GM18858 (cell line): Measurements from ENCODE around the gene PDZRN3.

Source experiments
- ATAC-seq: cut with Tn5 transposase; IDR thresholded peaks from one replicate; pipeline ENCODE4 v1.9.1; 2021; ENCODE audit not compliant: unreplicated experiment

PDZRN3 gene

DNA sequence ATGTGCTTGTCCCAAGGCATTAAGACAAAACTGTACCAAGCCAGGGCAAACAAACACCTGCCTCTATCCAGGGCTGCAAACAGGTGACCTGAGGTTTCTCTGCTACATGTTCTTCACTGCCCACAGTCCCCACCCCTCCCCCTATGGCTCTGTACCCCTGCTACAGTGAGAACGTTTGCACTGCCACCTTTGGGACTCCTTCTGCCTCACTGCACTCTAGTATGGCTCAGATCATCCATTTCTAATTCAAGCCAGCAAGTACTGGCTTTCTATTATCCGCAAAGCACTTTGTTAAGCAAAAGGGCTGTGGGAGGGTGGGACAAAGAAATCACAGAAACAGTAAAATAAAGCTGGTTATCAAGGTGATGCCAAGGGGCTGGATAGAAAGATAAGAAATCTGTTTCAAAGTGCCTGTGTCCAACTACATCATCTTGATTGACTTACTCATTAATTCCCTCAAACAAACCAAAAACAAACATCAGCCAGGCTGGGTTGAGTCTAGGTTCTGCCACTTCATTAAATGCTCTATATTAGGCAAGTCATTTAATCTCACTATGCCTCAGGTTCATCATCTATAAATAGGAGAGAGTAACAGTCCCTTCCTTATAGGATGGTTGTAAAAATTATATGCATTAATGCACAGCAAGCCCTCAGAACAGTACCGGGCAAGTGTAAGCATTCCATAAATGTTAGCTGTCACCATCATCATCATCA, 95.3 kb downstream of the PDZRN3 start:
- no peak for ATAC-seq

DNA sequence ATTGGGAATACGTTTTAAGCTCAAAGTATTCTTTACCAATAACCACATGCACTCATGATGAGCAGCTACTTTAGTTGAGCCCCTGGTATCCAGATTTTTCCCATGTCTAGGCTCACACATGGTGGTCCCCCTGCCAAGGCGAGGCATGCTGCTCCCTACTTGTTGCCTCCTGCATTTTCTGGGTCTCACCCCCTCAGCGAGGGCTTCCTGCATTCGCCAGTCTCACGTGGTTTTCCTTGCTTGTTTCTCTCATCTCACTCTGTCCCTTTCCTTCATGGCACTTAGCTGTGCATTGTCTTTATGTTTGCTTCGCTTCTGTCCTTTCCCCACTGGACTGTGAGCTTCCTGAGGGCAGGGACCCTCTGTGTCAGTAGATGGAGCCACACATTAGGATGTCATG, 99.2 kb downstream of the PDZRN3 start:
- no peak for ATAC-seq

DNA sequence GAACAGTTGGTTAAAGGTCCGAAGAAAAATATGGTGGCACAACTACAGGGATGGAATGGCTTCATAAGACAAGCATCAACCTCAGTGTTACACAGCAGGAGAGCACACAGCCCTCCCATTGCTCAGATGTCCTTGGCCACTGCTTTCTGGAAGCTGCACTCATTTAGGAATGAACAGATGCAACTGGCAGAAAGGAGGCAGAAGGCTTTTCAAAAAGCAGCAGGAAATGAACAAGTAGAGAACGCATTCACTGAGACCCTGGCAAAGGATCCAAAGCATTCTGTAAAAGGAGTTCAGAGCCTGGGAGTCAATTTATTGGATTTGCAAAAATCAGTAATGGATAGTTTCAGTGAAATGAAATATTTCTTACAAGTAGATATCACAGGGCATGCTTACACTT, 101.1 kb downstream of the PDZRN3 start:
- ATAC-seq: no peak

DNA sequence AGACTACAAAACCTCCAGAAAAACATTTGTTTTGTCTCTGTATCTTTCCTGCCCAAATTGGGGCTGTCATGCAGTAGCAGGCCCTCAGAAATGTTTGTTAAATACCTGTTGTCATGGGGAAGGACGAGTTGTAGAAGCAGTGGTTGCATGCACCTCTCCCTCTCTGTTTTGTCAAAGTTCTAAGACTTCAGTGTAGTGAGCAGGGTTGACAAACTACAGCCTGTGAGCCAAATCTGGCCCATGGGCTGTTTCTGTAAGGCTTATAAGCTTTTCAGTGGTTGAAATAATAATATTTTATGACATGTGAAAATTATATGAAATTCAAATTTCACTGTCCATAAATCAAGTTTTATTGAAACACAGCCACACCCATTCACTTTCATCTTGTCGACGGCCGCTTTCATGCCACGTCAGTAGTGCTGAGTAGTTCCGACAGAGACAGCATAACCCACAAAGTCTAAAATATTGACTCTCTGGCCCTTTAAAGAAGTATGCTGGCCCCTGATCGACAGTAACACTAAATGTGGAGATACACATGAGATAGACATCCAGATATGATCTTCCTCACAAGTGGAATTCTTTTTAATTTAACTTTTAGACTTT, 102.9 kb downstream of the PDZRN3 start:
- no peak for ATAC-seq

DNA sequence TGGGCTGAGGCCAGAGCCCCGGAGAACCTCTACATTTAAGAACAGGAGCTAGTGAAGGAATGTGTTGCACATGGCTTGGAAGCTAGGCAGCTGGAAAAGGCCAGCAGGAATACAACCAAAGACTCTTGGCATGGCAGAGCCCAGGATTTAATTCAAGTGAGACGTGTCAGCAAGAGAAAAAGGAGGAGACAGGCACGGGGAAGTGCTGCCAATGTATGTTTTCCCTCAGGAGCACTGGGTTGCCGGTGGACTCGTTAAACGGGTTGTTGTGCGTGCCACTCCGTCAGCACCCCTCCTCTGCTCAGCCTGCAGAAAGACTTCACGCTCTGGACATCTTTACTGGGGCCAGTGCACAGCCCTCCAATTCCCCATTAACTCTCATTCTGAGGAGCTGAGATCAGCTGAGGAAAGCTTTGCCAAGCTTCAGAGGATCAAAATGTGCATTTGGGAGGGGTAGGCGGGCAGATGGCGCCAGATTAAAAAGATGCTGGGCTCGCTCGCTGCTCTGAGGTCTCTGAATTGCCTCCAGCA, 103.7 kb downstream of the PDZRN3 start:
- ATAC-seq: no peak

DNA sequence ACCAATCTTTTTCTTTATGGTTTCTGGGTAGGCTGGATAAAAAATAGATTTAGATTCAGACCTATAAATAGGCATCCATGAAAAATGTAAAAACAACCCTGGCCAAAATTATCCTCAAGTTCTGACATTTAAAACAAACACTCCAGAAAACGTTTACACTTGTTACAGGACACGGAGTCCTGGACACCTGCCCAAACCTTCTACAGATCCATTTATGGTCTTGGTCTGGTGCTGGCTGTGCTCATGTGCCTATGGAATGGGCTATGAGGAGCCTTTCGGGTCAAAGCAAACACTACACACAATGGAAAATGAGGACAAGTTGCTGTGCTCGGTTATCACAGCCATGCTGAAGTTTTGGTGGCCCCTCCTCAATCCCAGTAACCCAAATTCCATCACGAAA, 108.1 kb downstream of the PDZRN3 start:
- no peak for ATAC-seq

DNA sequence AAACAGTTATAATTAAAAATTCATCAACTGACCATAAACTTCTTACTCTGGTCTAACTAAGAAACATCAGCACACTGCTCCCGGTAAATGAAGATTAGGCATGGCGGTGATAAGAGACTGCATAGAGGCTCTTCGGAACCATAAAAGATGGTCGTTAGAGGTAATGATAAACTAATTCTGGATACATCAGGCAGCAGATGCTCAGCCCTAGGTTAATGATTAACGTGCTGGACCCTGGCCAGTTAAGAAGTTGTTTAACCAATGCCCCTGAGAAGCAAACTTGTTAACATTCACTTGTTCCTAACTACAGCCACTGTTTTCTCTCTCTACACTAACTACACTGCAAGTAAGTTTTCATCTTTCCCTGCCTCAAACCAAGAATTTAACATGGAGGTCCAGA, 111.5 kb downstream of the PDZRN3 start:
- no peak for ATAC-seq

DNA sequence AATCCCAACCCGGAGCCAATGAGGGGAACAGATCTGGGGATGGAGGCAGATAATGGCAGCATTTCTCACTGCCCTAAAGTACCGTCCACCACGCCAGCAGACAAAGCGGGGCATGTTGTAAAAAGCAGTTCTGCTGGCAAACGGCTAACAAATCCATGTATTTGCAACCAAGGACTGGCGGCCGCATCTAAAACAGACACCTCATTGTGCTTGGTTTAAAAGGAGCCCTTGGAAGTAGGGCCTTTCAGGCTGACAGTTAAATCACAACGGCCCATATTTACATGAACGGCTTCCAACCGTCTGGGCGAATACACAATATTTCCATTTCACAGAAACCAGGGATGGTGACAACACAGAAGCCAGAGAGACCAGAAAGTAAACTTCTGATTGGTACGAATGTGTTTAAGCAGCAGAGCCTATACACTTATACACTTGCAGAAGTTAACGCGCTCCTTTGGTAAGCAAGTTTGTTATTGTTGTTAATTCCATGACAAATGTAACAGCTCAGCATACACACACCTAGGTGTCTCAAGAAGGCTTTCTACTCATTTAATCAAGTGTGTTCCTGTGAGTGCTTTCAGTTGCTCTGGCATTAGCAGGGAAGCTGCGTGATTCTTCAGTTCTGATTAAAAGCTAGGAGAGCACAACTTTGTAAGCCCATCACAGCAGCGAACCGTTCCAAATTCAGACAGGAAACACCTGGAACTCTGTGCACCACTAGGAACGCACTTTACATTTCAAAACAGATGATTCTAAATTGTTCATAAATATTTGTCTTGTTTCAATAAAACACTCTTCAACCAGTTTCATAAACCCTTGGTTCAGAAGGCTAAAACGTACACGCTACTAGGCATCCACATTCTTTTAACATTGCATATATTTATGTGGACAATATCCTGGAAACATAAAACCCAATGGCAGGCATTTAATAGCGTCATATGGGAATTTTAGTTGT, 112.9 kb downstream of the PDZRN3 start:
- no peak for ATAC-seq

DNA sequence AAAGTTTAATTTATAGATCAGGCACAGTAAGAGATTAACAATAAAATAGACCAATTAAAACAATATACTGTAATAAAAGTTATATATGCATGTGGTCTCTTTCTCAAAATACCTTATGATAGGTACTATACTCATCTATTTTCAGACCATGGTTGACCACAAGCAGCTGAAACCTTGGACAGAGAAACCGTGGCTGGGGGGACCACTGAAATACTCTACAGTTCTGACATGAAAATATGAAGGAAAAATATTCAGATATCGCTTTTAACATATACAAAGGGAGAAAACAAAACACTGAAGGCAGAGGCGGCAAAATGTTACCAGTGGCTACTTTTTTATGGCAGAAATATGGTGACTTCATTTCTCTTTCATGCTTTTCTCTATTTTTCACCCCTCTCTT, 114.0 kb downstream of the PDZRN3 start:
- no peak for ATAC-seq

DNA sequence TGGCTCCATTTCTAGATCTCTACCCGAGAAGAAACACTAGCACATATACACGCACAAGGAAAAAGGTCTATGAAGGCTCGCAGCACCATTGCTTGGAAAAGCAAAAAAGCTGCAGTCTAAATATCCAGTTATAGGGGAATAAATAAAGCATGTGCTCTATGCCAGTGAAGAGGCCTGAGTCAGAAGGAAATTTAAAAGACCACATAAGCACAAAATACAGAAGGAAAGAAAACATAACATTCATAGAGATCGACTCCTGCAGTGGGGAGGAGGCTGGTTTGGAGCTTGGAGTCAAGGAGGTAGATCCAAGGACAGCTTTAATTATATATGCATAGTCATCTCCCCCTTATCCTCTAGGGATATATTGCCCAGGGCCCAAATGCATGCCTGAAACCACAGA, 114.4 kb downstream of the PDZRN3 start:
- no peak for ATAC-seq

DNA sequence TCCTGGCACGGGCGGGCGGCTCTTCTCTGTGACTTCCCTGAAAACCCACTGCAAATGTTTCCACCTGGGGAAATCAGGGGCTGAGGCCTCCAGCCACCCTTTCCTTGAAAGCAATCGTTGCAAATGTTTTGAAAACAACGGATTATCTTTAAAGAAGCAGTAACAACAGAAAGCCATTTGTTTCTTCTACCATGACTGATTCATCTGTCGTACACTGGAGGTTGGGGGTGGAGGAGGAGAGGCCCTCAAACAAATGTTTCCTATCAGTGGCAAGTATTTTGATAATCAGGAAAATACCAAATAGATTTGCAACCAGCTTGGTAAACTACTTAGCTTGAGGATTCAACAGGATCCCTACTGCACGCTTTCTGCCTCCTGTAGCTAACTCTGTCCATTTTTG, 114.9 kb downstream of the PDZRN3 start:
- ATAC-seq: no peak

DNA sequence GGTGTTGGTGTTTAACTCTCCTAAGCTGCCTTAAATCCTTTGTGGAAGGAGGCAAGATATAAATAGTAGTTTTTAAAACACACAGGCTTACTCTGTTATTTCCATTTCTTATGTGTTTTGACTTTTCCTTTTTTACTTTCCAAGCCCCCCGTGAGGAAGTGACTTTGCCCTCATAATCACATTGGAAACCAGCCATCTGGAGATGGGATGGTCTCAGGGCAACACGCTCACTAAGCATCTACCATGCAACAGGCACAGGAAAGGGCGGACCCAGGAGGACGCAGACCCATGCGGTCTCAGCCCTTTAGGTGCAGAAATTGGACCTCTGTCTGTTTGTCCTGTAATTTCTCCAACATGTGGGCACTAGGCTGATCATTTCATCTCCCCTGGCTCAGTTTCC, 115.7 kb downstream of the PDZRN3 start:
- ATAC-seq: no peak

DNA sequence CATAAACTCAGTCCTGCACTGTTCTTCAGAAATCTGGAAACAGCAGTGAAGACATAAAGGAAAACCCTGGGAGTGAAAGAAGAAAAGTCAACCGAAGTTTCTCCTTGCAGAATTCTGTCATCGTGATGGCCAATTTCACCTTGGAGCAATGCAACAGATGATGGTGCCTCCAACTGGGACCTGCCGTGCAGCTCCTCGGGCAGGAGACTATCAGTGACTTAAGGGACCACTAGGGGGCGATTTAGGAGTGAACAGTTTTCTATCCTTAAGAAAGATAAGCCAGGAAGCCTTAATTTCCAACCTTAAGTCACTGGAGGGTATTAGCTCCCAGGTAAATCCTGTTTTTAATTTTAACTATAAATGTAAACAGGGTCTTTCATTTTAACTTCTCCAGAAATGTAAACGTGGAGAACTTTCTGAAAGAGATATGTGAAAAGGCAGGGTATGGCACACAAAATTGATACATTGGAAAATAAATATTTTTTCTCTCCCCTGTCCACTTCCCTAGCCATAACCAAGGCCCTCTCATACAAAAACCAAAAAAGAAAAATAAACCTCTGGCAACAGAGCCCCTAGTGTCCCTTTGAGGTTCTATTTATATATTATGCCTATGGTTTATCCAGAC, 116.3 kb downstream of the PDZRN3 start:
- ATAC-seq: peak; percentile 64

DNA sequence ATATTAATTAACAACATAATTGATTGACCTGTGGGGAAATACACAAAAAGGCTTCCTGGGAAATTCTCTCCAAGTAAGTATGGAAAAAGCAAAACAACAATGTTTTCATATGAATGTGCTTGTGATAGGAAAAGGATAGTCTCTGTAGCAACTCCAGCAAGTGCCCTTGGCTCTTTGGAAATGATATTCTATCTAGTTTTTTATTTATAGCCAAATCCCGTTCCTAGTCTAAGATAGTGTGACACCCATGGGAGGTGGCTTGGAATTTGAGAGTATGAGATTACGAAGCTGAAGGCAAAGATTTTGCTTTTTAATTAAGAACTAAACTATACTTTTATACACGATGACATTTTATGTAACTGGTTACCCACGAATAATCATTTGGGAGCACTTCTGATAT, 119.9 kb downstream of the PDZRN3 start:
- ATAC-seq: no peak

DNA sequence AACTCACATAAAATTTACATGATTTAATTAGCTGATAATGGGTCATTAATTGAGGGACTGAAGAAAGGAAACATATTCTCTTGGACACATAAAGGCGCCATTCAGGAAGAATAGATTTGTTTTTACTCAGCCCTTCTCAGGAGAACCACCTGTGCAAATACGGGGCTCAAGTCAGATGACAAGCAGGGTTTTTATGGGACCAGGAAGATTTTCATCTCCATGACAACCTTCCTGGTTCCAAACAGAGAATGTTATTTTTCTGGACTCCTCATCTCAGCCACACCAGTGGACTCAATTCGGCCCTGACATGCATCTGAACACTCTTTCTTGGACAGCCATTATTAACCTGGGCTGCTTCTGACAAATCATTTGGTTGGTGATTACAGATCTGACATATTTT, 120.5 kb downstream of the PDZRN3 start:
- ATAC-seq: no peak

DNA sequence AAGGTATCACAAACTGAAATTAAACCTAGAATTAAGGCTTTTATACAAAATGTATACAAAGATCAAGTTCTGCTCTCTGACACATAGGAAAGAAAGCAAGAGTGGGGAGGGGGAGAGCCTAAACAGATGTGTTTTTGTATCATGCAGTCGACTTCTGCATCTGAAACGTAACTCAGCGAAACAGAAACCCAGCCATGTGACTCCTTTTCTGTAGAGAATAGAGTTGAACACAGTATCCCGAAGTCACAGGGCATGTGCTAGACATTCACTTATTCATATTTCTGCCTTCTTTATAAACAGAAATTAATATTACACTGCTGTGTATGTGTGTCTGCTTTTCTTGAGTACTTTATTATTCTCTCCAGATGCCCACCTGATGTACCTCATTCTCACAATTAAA, 121.0 kb downstream of the PDZRN3 start:
- peak; percentile 47 for ATAC-seq

DNA sequence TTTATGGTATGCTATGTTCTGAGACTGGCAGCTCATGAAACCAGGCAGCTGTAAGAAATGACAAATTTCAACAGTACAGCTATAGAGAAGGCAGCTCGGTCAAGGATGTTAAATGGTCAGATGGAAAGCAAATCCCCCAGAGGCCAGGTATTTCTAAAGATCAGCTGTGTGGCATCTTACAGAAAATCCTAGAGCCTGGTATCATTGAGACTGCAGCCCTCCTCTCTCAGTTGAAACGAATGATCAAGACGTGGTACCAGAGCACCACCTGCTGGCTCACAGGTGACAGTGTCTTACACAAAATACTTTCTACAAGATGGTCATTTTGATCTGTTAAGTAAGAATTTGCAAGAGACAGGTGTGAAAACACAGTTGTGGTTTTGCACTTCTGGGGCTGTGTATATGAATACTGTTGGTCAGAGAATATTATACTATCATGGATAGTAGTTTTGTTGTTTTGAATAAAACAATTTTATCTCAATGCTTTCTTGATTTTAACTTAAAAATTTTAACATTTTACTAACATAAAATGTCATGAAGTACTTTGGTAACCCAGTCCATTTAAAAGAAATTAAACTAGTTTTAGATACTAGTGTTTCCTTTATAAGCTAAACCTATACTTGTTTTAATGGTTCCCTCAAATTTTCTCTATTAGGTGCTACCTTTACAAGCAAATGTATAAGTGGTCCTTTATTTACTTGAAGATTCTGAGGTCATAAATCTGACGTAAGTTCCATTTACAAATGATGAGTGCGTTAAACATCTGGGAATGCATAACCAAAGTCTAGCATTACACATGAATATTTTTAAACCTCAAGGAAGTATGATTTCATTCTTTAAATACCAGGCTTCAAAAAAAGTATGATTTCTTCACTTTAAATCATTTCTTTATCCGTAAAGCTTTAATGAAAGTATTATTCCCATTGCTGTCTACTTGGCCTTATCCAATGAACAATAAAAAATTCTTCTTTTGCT, 121.8 kb downstream of the PDZRN3 start:
- ATAC-seq: peak; percentile 49

DNA sequence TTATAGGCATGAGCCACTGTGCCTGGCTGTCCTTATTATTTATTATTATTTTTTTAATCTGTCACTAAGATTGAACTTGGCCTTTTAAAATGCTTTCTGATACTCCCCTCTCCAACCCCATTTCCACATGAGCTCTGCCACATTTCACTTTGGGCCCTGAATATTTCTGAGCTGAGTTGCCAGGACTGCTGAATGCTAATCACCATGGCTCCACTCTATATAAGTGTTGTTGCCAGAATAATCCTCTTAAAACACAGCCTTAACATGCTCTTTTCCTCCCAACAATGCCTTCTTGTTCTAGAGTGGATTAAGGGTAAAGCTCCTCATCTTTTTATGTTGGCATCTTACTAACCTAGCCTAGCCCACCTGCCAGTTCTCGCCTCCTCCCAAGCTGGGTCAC, 124.4 kb downstream of the PDZRN3 start:
- ATAC-seq: no peak

DNA sequence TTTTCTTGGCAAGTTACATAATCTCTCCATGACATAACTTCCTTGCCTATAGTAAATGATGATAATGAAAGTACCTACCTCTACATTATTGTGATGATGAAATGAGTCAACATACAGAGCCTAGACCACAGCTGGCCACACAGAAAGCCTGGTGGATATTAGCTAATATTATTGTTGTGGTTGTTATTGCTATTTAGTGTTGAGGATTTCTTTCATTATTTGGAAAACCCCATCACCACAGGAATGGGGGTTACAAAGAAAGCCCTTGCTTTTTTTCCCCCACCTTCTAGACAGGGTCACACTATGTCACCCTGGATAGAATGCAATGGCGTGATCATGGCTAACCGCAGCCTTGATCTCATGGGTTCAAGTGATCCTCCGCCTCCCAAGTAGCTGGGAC, 125.0 kb downstream of the PDZRN3 start:
- ATAC-seq: peak; percentile 41
